Measurements from ENCODE around the gene AKT1. TPM values are rescaled to one million over a fixed set of nuclear protein-coding genes. Genes with fewer than 3 reads are reported as not detected.

Gene AKT1
- total RNA-seq, 4 donors from 2014 or later = 51.9 to 91.0 (median 88.7) TPM

DNA sequence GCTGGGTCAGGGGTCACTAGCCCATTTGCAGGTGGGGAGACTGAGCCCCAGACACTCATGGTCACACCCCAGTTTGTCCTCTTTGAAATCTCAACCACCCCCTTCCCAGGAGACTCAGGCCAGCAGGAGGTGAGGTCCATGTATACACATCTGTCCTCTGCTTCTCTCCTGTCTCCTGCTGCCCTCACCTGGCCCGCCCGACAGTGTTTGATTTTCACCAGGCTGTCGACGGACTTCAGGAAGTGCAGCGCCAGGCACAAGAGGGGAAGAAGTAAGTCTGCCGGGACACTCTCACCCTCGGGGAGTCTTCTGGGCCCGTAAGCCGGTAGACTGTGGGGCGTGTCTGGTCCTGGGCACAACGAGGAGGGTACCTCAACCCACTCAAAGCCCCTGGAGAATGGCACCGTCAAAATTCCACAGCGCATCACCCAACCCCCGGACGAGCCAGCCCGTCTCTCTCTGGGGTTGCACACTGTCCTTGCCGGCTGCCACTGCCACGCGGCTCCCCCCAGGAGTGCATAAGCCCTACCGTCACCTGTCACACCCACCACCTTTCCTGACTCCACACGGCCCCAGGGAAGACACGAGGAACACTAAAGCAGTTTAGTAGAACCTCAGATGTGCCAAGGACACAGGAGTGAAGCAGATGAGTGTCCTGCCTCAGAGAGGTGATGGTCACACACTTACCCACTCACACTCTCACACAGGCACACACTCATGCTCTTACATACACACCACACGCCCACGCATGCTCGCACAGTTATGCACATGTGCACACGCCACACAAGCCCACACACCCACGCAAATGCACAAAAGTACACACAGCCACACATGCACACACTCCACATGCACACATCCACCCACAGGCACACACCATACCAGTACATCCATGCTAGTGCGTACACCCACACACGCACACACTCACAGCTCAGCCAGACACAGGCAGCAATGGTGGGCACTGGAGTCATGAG is 55.7 kb downstream of the AKT1 start:
- intact Hi-C loops (cut with DNase I; ENCODE audit: low total_unique reads) = no loop called here
- WGBS, 2 donors = 88 to 89% methylated on average over 29 of the region's 29 CpGs
- no peak overlapping the region for H3K4me3 ChIP-seq (ENCODE audit: low read depth, poor library complexity, severe bottlenecking)
- TF ChIP-seq CTCF (IDR thresholded peaks at IDR 0.05) (no peak), POLR2A (IDR thresholded peaks at IDR 0.05) (no peak)
- DNase-seq (ENCODE audit: low spot score in 2 of 2) = no peak

DNA sequence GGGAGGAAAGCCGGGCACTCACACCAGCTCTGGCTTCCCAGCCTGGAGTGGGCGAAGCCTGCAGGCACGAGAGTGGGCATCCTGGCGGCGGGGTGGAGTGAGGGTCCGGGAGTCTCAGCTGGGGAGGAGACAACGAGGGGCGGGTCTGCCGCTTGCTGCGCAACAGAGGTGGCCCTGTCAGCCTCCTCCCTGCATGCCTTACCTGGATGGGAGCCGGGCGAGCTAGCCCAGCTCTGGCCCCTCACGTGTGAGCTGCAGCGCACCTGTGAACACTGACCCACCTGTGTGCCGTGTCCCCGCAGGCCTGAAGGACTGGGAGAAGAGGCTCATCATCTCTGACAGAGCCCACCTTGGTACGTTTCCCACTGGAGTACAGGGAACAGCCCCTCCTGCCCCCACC is 56.5 kb downstream of the AKT1 start:
- no peak overlapping the region for H3K4me3 ChIP-seq (ENCODE audit: low read depth, poor library complexity, severe bottlenecking)
- DNase-seq (ENCODE audit: low spot score in 2 of 2) = no peak
- WGBS, 2 donors = 93 to 96% methylated on average over 17 of the region's 17 CpGs
- TF ChIP-seq CTCF (IDR thresholded peaks at IDR 0.05) = no peak
- TF ChIP-seq POLR2A (IDR thresholded peaks at IDR 0.05) = no peak
- intact Hi-C loops (cut with DNase I; ENCODE audit: low total_unique reads) = no loop called here

DNA sequence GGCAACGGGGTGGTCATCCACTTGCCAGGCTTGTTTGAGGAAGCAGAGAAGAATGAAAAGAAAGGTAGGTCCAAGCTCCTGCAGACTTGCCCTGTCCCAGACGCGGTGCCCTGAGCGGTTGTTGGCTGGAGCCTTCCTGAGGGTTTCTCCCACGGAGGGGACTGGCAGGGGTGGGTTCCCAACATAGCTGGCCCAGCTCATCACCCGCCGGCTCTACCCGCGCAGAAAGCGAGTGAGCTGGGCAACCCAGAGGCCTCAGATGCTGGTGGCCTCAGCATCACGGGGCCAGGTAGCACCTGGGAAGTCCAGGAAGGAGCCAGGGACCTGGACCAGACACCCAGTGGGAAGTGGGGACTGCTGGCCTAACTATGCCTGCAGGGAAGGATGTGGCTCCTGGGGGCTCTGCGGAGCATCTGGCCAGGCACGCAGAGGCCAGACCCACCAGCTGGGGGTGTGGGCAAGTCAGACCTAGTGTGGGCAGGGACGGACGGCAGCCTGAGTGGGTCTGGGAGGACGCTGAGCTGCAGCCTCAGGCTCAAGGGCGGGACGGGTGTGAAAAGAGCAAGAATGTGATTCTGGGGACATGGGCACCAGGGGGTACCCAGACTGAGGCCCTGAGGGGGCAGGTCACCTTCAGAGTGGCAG is 57.1 kb downstream of the AKT1 start:
- intact Hi-C loops (cut with DNase I; ENCODE audit: low total_unique reads) = no loop called here
- H3K4me3 ChIP-seq (ENCODE audit: low read depth, poor library complexity, severe bottlenecking) = no peak overlapping the region
- no peak for DNase-seq (ENCODE audit: low spot score in 2 of 2)
- WGBS, 2 donors = 92 to 96% methylated on average over 18 of the region's 18 CpGs
- TF ChIP-seq CTCF (IDR thresholded peaks at IDR 0.05) = no peak
- TF ChIP-seq POLR2A (IDR thresholded peaks at IDR 0.05) = no peak

DNA sequence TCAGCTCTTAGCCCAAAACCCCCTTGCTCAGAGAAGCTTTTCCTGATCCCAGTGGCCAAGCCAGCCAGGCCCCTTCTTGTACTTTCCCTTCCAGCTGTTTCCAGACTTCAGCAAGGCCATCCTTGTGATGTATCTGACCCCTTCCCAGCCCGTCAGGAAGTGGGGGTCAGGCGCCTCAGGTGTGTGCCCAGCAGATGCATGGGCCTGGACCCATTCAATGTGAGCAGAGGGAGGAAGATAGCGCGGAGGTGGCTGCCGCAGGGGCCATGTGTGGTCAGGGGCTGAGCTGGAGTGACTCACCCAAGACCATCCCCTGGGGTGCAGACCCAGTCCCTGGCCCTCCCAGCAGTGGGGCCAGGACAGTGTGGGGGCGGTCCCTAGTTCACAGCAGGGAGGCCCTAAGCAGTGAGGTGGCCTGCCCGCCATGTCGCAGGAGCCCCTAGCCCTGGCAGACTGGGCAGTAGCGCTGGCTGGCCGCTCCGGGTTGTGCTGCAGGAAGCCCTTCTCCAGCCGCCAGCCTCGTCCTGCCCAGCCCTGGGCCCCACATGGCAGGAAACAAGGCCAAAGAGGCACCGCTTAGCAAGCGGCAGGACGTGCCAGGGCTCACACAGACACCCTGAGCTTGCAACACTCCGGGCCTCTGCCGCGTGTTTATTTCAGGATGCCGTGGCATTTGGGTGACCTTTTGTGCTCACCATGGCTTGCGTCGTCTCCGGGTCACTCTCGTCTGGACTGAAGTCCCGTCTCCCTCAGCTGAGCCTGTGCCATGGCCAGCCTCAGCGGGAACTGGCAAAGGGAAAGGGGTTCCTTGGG is 59.5 kb downstream of the AKT1 start:
- no peak overlapping the region for H3K4me3 ChIP-seq (ENCODE audit: low read depth, poor library complexity, severe bottlenecking)
- peak; percentile 77 to 96 for DNase-seq (ENCODE audit: low spot score in 2 of 2)
- intact Hi-C loops (cut with DNase I; ENCODE audit: low total_unique reads) = no loop called here
- TF ChIP-seq POLR2A (IDR thresholded peaks at IDR 0.05) = no peak
- no peak for TF ChIP-seq CTCF (IDR thresholded peaks at IDR 0.05)
- WGBS, 2 donors = 38 to 50% methylated on average over 21 to 26 of the region's 26 CpGs

- no peak for DNase-seq (ENCODE audit: low spot score in 2 of 2)
- 88 to 89% methylated on average over 28 to 29 of the region's 31 CpGs for WGBS, 2 donors
- no peak overlapping the region for H3K4me3 ChIP-seq (ENCODE audit: low read depth, poor library complexity, severe bottlenecking)
- intact Hi-C loops (cut with DNase I; ENCODE audit: low total_unique reads) = no loop called here
- TF ChIP-seq CTCF (IDR thresholded peaks at IDR 0.05) = no peak
- no peak for TF ChIP-seq POLR2A (IDR thresholded peaks at IDR 0.05)
Measured at GRCh38 chr14:104734991-104735779, 60.4 kb downstream of the AKT1 start.
